Neuronal stem cell (in vitro differentiated cells): Measurements from ENCODE around the gene PACRG.

Experiments used
- DNase-seq: peaks from one replicate; pipeline ENCODE4 v3.0.0-alpha.2; 2013; ENCODE audit warnings: low spot score
- H2AFZ ChIP-seq: one replicate; pipeline ENCODE4 v1.6.1; 2013; ENCODE audit warnings: mild to moderate bottlenecking, low read length, inconsistent platforms
- H2AK5ac ChIP-seq: 2 replicates; pipeline ENCODE4 v1.6.1; 2013; ENCODE audit warnings: low read depth, mild to moderate bottlenecking, inconsistent platforms, low read length, moderate library complexity, mixed read lengths
- H2BK120ac ChIP-seq: 2 replicates; pipeline ENCODE4 v1.6.1; 2013; ENCODE audit warnings: low read depth, mild to moderate bottlenecking, inconsistent platforms, low read length, moderate library complexity, mixed read lengths
- H2BK12ac ChIP-seq: one replicate; pipeline ENCODE4 v1.6.1; 2013; ENCODE audit warnings: low read length, inconsistent platforms
- H2BK15ac ChIP-seq: 2 replicates; pipeline ENCODE4 v1.6.1; 2013; ENCODE audit warnings: mild to moderate bottlenecking, low read length, inconsistent platforms, mixed read lengths
- H2BK5ac ChIP-seq: one replicate; pipeline ENCODE4 v1.6.1; 2013; ENCODE audit warnings: inconsistent platforms, mild to moderate bottlenecking, low read length, moderate library complexity
- H3K14ac ChIP-seq: one replicate; pipeline ENCODE4 v1.6.1; 2013; ENCODE audit warnings: low read length, inconsistent platforms
- H3K18ac ChIP-seq: 2 replicates; pipeline ENCODE4 v1.6.1; 2013; ENCODE audit warnings: low read length, inconsistent platforms
- H3K23ac ChIP-seq: 2 replicates; pipeline ENCODE4 v1.6.1; 2013; ENCODE audit warnings: low read depth, mild to moderate bottlenecking, mixed read lengths, low read length, inconsistent platforms; ENCODE audit not compliant: poor library complexity
- H3K27ac ChIP-seq: replicated peaks from 3 replicates; pipeline ENCODE4 v1.5.1; 2013; ENCODE audit warnings: low read length, inconsistent platforms
- H3K27me3 ChIP-seq, 3 experiments: 2 replicates each; pipeline ENCODE4 v1.6.1; 2013; ENCODE audit warnings: low read length in 3 of 3, mild to moderate bottlenecking in 2 of 3, inconsistent platforms in 1 of 3, low read depth in 1 of 3, mixed read lengths in 1 of 3, moderate library complexity in 1 of 3; ENCODE audit not compliant: control insufficient read depth in 3 of 3, insufficient read depth in 3 of 3
- H3K36me3 ChIP-seq, 2 donors: replicated peaks in 1 of 2; 2 replicates each; pipeline ENCODE4 v1.6.1; 2013; ENCODE audit warnings: low read length in 2 of 2; ENCODE audit not compliant: control insufficient read depth in 2 of 2, insufficient read depth in 2 of 2
- H3K4ac ChIP-seq: 2 replicates; pipeline ENCODE4 v1.6.1; 2013; ENCODE audit warnings: inconsistent platforms, mild to moderate bottlenecking, low read length, moderate library complexity
- H3K4me1 ChIP-seq, 2 donors: 1 replicate in 1 of 2; 2 replicates in 1 of 2; pipeline ENCODE4 v1.6.1; 2013; ENCODE audit warnings: low read length in 2 of 2, low read depth in 1 of 2; ENCODE audit not compliant: control insufficient read depth in 2 of 2, insufficient read depth in 1 of 2
- H3K4me2 ChIP-seq: one replicate; pipeline ENCODE4 v1.6.1; 2013; ENCODE audit warnings: mild to moderate bottlenecking, low read length, inconsistent platforms; ENCODE audit not compliant: insufficient read depth, poor library complexity, severe bottlenecking
- H3K4me3 ChIP-seq, 2 donors: 2 replicates each; pipeline ENCODE4 v1.5.1; 2013; ENCODE audit warnings: low read length in 2 of 2, mild to moderate bottlenecking in 2 of 2, inconsistent platforms in 1 of 2, moderate library complexity in 1 of 2
- H3K79me1 ChIP-seq: one replicate; pipeline ENCODE4 v1.6.1; 2013; ENCODE audit warnings: low read depth, mild to moderate bottlenecking, inconsistent platforms, low read length, moderate library complexity
- H3K9ac ChIP-seq: one replicate; pipeline ENCODE4 v1.6.1; 2013; ENCODE audit warnings: mild to moderate bottlenecking, low read depth, low read length, inconsistent platforms; ENCODE audit not compliant: poor library complexity
- H3K9me3 ChIP-seq, 2 donors: replicated peaks in 1 of 2; 2 replicates each; pipeline versions ENCODE3 to v1.6.1; 2013; ENCODE audit warnings: low read length in 2 of 2, mild to moderate bottlenecking in 2 of 2, inconsistent platforms in 1 of 2, low read depth in 1 of 2, mixed read lengths in 1 of 2, moderate library complexity in 1 of 2; ENCODE audit not compliant: control insufficient read depth in 2 of 2, insufficient read depth in 1 of 2
- H4K8ac ChIP-seq: one replicate; pipeline ENCODE4 v1.6.1; 2013; ENCODE audit warnings: low read depth, mild to moderate bottlenecking, inconsistent platforms, low read length, moderate library complexity
- H4K91ac ChIP-seq: one replicate; pipeline ENCODE4 v1.6.1; 2013; ENCODE audit warnings: low read length, low read depth, mild to moderate bottlenecking, inconsistent platforms; ENCODE audit not compliant: poor library complexity
- WGBS, 2 donors: extraction: QIAGEN DNeasy Blood & Tissue Kit; methylation state at CpG; one replicate each; pipeline ENCODE4 v1.1.7; 2013; ENCODE audit warnings: missing lambda C conversion rate in 2 of 2, mixed read lengths in 1 of 2; ENCODE audit not compliant: insufficient read length in 2 of 2, insufficient replicate concordance in 1 of 2; ENCODE audit errors: extremely low coverage in 2 of 2; 5-methylcytosine and 5-hydroxymethylcytosine counted together

The PACRG gene

GRCh38 chr6:163192591-163192990, 464.8 kb downstream of the PACRG start:
- no peaks in the 10 kb centered on the region for H3K9me3 ChIP-seq
- no peak overlapping the region for H4K8ac ChIP-seq
- no peak overlapping the region for H3K18ac ChIP-seq
- no peaks in the 10 kb centered on the region for H3K27me3 ChIP-seq
- no peak overlapping the region for H3K27ac ChIP-seq
- no peak overlapping the region for H3K9ac ChIP-seq
- no peak overlapping the region for H2AK5ac ChIP-seq
- no peak overlapping the region for H2BK120ac ChIP-seq
- no peak for DNase-seq
- no peak overlapping the region for H2AFZ ChIP-seq
- H3K4ac ChIP-seq, result no peak overlapping the region
- no peak overlapping the region for H3K4me3 ChIP-seq
- H3K4me2 ChIP-seq, result no peak overlapping the region
- H2BK5ac ChIP-seq, result no peak overlapping the region
- H3K36me3 ChIP-seq, result no peaks in the 10 kb centered on the region
- H3K79me1 ChIP-seq, result no peaks in the 10 kb centered on the region
- no peak overlapping the region for H3K23ac ChIP-seq
- WGBS, 2 donors, result 100% methylated on average over 1 of the region's 5 CpGs; no CpG with 5 or more reads in 1 of the 2 donors
- H4K91ac ChIP-seq, result no peak overlapping the region
- H3K4me1 ChIP-seq, result peaks cover 0 to 4% of the 10 kb centered on the region in 2 donors
- no peak overlapping the region for H2BK12ac ChIP-seq
- H3K14ac ChIP-seq, result no peak overlapping the region
- H2BK15ac ChIP-seq, result no peak overlapping the region

DNA sequence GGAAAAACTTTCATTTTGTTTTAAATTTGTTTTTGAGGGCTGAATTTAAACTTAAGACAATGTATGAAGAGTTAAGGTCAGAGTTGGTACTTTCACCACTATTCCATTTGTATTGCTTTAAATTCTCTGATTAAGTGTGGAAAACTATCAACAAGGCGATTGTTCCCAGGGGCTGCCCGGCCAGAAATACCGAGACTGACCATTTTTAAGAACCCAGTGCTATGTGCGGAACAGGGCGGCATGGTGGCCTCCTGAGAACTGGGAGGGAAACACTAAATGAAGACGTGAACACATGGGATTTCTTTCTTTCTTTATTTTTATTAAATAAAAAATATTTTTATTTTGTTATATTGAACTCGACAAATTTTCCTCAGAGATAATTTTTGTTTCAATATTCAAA, 465.6 kb downstream of the PACRG start:
- Histone ChIP-seq H3K18ac (no peak overlapping the region), H3K4me3 (no peak overlapping the region)

DNA sequence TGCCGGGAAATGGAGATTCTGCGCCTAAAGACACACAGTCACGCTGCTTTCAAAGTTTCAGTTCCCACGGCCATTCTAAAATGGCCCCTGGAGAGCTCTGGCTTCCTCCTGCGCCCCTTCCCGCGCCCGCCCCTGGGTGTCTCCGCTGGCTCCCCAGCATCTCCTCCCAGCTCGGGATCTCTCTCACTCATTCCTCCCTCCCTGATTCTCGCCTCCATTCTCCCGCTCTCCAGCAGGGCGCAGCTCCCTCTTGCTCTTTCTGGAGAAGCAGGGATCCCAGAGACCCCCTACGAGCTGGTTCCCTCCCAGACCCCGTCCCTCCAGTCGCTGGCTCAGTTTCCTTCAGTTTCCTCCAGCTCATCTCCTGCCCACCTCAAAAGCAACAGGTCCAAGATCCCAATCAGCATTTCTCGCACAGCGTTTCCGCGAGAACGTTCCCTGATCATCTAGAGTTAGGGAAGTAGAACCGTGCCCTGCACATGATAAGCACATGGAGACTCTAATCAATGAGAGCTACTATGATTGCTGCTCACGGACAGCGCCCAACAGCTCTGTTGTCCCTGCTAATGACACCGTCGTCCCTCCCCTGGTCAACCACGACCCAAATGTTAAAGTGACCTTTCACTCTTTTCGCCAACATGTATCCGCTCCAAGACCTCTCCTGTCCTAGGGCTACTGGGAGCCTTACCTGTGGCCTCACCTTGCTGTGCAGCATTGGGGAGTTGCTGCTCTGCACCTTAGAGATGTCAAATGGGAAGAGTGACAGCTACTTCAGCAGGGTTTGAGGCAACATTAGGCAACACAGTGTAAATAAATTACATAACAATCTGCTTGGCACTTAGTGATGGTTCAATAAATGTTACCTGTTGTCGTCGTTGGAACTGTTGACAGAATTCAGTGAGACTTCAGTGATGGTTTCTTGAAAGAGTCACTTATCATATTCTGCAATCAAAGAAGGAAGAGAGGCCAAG, 468.2 kb downstream of the PACRG start:
- Histone ChIP-seq H3K36me3 (no peaks in the 10 kb centered on the region), H2BK12ac (no peak overlapping the region), H3K23ac (no peak overlapping the region), H3K4me2 (no peak overlapping the region), H4K91ac (no peak overlapping the region), H3K9ac (peak overlapping the region; percentile 47), H2BK120ac (no peak overlapping the region), H3K4ac (no peak overlapping the region), H3K18ac (peak overlapping the region; percentile 53), H4K8ac (no peak overlapping the region), H2BK5ac (no peak overlapping the region), H2AFZ (no peak overlapping the region), H3K27ac (no peak overlapping the region), H3K27me3 (no peaks in the 10 kb centered on the region), H2AK5ac (peak overlapping the region; percentile 77), H3K79me1 (no peaks in the 10 kb centered on the region), H3K4me3 (no peak overlapping the region), H3K9me3 (no peaks in the 10 kb centered on the region), H3K4me1 (peaks cover 0 to 3% of the 10 kb centered on the region in 2 donors), H3K14ac (no peak overlapping the region), H2BK15ac (peak overlapping the region; percentile 98)
- WGBS, 2 donors, result no CpG with 5 or more reads among the region's 31 CpGs
- no peak for DNase-seq

More for the DNA sequence above, 465.6 kb downstream of the PACRG start:
- no peak overlapping the region for H3K9ac ChIP-seq
- no peak overlapping the region for H2AFZ ChIP-seq
- no peak for DNase-seq
- H3K14ac ChIP-seq, result no peak overlapping the region
- no peaks in the 10 kb centered on the region for H3K27me3 ChIP-seq
- H4K8ac ChIP-seq, result no peak overlapping the region
- no peak overlapping the region for H3K27ac ChIP-seq
- H2BK120ac ChIP-seq, result no peak overlapping the region
- H3K36me3 ChIP-seq, result no peaks in the 10 kb centered on the region
- no peak overlapping the region for H2AK5ac ChIP-seq
- WGBS, 2 donors, result no CpG with 5 or more reads among the region's 7 CpGs
- no peak overlapping the region for H2BK15ac ChIP-seq
- H3K4me2 ChIP-seq, result no peak overlapping the region
- peaks cover 0 to 3% of the 10 kb centered on the region in 2 donors for H3K4me1 ChIP-seq
- H2BK12ac ChIP-seq, result no peak overlapping the region
- no peak overlapping the region for H3K23ac ChIP-seq
- no peak overlapping the region for H2BK5ac ChIP-seq
- H3K9me3 ChIP-seq, result no peaks in the 10 kb centered on the region
- H3K4ac ChIP-seq, result no peak overlapping the region
- H4K91ac ChIP-seq, result no peak overlapping the region
- no peaks in the 10 kb centered on the region for H3K79me1 ChIP-seq

GRCh38 chr6:163197839-163198238, 470.1 kb downstream of the PACRG start:
- Histone ChIP-seq H3K9ac (no peak overlapping the region), H4K8ac (no peak overlapping the region), H3K23ac (no peak overlapping the region), H2BK15ac (no peak overlapping the region), H4K91ac (no peak overlapping the region), H3K18ac (no peak overlapping the region), H3K4me1 (peaks cover 0 to 3% of the 10 kb centered on the region in 2 donors), H2AFZ (no peak overlapping the region), H2BK12ac (no peak overlapping the region), H3K4me3 (no peak overlapping the region), H2BK5ac (no peak overlapping the region), H3K27ac (no peak overlapping the region), H2AK5ac (no peak overlapping the region), H3K27me3 (no peaks in the 10 kb centered on the region), H3K14ac (no peak overlapping the region), H2BK120ac (no peak overlapping the region), H3K4me2 (no peak overlapping the region), H3K4ac (no peak overlapping the region), H3K36me3 (no peaks in the 10 kb centered on the region), H3K9me3 (no peaks in the 10 kb centered on the region), H3K79me1 (no peaks in the 10 kb centered on the region)
- no peak for DNase-seq
- no CpG with 5 or more reads among the region's 3 CpGs for WGBS, 2 donors
